Activated naive CD8-positive, alpha-beta T cell treated with anti-CD3 and anti-CD28 coated beads for 36 hours (primary cell): ENCODE results near the gene RASL11A. TPM values are rescaled to one million over a fixed set of nuclear protein-coding genes. Genes with fewer than 3 reads are reported as not detected.
A peak's percentile ranks its signal among the peaks of the same experiment; 100 is the strongest.
"Not testable (repeated sequence)": the region's sequence is repeated elsewhere in the genome, so short reads cannot be mapped to it uniquely, and the experiment has no call there.

Experiments used
- DNase-seq: peaks from one replicate; pipeline ENCODE4 v3.0.0; 2021
- H3K27ac Mint-ChIP-seq: one replicate; pipeline ENCODE4 v1.8.0; 2022; ENCODE audit warnings: mild to moderate bottlenecking, moderate library complexity, mixed read lengths
- H3K27me3 Mint-ChIP-seq: one replicate; pipeline ENCODE4 v1.8.0; 2022; ENCODE audit warnings: mild to moderate bottlenecking, mixed read lengths
- H3K36me3 Mint-ChIP-seq: one replicate; pipeline ENCODE4 v1.8.0; 2021; ENCODE audit warnings: mild to moderate bottlenecking, mixed read lengths
- H3K4me1 Mint-ChIP-seq: one replicate; pipeline ENCODE4 v1.8.0; 2021; ENCODE audit warnings: mixed read lengths
- H3K4me3 Mint-ChIP-seq: one replicate; pipeline ENCODE4 v1.8.0; 2022; ENCODE audit warnings: mild to moderate bottlenecking, moderate library complexity, mixed read lengths
- H3K9me3 Mint-ChIP-seq: one replicate; pipeline ENCODE4 v1.8.0; 2022; ENCODE audit warnings: mixed read lengths
- total RNA-seq, 2 experiments: library from RNA; stranded (reverse); gene quantifications; one replicate each; pipeline ENCODE4 v1.2.3, GENCODE V29; 2021

RASL11A gene
- total RNA-seq, 2 experiments from 2014 or later: 2.0 to 3.0 TPM

GRCh38 chr13:27280841-27281240, 10.2 kb downstream of the RASL11A start:
- H3K4me1 Mint-ChIP-seq: no peaks in the 10 kb centered on the region
- no peak overlapping the region for H3K4me3 Mint-ChIP-seq
- no peaks in the 10 kb centered on the region for H3K36me3 Mint-ChIP-seq
- no peaks in the 10 kb centered on the region for H3K9me3 Mint-ChIP-seq
- no peaks in the 10 kb centered on the region for H3K27me3 Mint-ChIP-seq
- DNase-seq: no peak
- no peak overlapping the region for H3K27ac Mint-ChIP-seq

- no peaks in the 10 kb centered on the region for H3K36me3 Mint-ChIP-seq
- DNase-seq: no peak
- H3K27me3 Mint-ChIP-seq: no peaks in the 10 kb centered on the region
- H3K9me3 Mint-ChIP-seq: no peaks in the 10 kb centered on the region
- no peak overlapping the region for H3K27ac Mint-ChIP-seq
- H3K4me1 Mint-ChIP-seq: no peaks in the 10 kb centered on the region
- no peak overlapping the region for H3K4me3 Mint-ChIP-seq
Measured at GRCh38 chr13:27281420-27281819, 10.8 kb downstream of the RASL11A start.

DNA sequence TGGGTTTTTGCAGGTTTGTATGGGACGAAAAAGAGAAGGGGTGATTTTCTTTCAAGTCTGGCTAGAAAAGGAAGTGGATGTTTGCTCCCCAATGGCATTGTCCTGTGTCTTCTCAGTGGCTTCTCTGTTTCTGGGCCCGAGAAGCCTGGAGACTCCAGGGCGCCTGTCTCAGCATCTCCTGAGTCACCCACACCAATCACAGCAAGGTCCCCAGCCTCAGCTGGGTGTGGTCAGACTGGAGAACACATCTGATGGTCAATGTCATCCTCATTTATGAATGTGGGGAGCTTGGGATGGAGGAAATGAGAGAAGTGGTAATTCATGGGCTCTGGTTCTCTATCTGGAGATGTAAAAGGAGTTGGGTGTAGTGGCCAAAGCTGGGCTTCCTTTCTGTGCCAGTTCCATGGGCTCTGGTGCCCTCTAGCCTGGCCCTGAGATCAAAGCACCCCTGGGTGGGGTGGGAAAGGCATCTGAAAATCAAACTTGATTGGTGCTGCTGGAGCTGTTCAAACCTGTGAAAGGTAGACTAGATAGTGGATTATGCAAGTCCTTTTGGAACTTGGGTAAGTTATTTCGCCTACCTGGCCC, 13.4 kb downstream of the RASL11A start:
- no peak overlapping the region for H3K27ac Mint-ChIP-seq

GRCh38 chr13:27288392-27288791, 17.8 kb downstream of the RASL11A start:
- no peaks in the 10 kb centered on the region for H3K9me3 Mint-ChIP-seq
- peaks cover 8% of the 10 kb centered on the region for H3K4me1 Mint-ChIP-seq
- DNase-seq: no peak
- H3K27me3 Mint-ChIP-seq: peaks cover 3% of the 10 kb centered on the region
- H3K4me3 Mint-ChIP-seq: no peak overlapping the region
- no peak overlapping the region for H3K27ac Mint-ChIP-seq
- H3K36me3 Mint-ChIP-seq: no peaks in the 10 kb centered on the region

More for the DNA sequence above, 13.4 kb downstream of the RASL11A start:
- H3K27me3 Mint-ChIP-seq: peaks cover 3% of the 10 kb centered on the region
- H3K4me1 Mint-ChIP-seq: no peaks in the 10 kb centered on the region
- no peaks in the 10 kb centered on the region for H3K36me3 Mint-ChIP-seq
- no peak for DNase-seq
- H3K9me3 Mint-ChIP-seq: no peaks in the 10 kb centered on the region
- H3K4me3 Mint-ChIP-seq: no peak overlapping the region

DNA sequence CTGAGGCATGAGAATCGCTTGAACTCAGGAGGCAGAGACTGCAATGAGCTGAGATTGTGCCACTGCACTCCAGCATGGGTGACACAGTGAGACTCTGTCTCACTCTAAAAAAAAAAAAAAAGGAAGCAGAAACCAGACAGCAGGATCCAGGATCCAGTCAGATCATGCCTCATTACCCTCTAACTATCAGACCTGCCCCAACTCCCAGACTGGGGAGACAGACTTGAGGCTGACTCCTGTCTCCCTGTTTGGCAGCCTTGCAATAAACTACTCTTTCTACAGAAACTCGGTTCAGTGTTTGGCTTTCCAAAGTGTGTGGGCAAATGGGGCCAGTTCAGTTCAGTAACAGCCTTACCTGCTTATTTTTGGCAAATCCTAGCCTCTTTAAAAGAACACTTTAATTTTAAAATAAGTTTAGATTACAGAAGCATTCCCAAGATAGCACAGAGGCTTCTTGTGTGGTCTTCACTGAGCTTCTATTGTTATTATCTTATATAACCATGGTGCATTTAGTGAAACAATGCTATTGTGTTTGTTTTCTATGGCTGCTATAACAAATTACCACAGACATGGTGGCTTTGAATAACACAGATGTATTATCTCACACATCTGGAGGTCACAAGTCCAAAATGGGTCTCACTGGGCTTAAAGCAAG, 18.5 kb downstream of the RASL11A start:
- peaks cover 3% of the 10 kb centered on the region for H3K27me3 Mint-ChIP-seq
- no peak overlapping the region for H3K4me3 Mint-ChIP-seq
- H3K36me3 Mint-ChIP-seq: no peaks in the 10 kb centered on the region
- H3K27ac Mint-ChIP-seq: no peak overlapping the region
- peaks cover 15% of the 10 kb centered on the region for H3K4me1 Mint-ChIP-seq
- no peaks in the 10 kb centered on the region for H3K9me3 Mint-ChIP-seq
- no peak for DNase-seq

GRCh38 chr13:27290715-27291114, 20.1 kb downstream of the RASL11A start:
- no peak for DNase-seq
- Mint-ChIP-seq H3K36me3 (no peaks in the 10 kb centered on the region), H3K9me3 (no peaks in the 10 kb centered on the region), H3K4me1 (peaks cover 23% of the 10 kb centered on the region), H3K4me3 (no peak overlapping the region), H3K27me3 (peaks cover 3% of the 10 kb centered on the region), H3K27ac (no peak overlapping the region)

- not testable (repeated sequence) for H3K27ac Mint-ChIP-seq, H3K36me3 Mint-ChIP-seq, H3K27me3 Mint-ChIP-seq, H3K4me3 Mint-ChIP-seq, H3K9me3 Mint-ChIP-seq, DNase-seq
- peaks cover 23% of the 10 kb centered on the region for H3K4me1 Mint-ChIP-seq
Measured at GRCh38 chr13:27291967-27292366, 21.3 kb downstream of the RASL11A start.

GRCh38 chr13:27293076-27293691, 22.6 kb downstream of the RASL11A start:
- H3K27me3 Mint-ChIP-seq: no peaks in the 10 kb centered on the region
- H3K4me1 Mint-ChIP-seq: peaks cover 23% of the 10 kb centered on the region
- H3K4me3 Mint-ChIP-seq: no peak overlapping the region
- DNase-seq: no peak
- peak overlapping the region; percentile 21 for H3K27ac Mint-ChIP-seq
- no peaks in the 10 kb centered on the region for H3K36me3 Mint-ChIP-seq
- H3K9me3 Mint-ChIP-seq: no peaks in the 10 kb centered on the region

GRCh38 chr13:27293873-27294515, 23.4 kb downstream of the RASL11A start:
- H3K36me3 Mint-ChIP-seq: no peaks in the 10 kb centered on the region

DNA sequence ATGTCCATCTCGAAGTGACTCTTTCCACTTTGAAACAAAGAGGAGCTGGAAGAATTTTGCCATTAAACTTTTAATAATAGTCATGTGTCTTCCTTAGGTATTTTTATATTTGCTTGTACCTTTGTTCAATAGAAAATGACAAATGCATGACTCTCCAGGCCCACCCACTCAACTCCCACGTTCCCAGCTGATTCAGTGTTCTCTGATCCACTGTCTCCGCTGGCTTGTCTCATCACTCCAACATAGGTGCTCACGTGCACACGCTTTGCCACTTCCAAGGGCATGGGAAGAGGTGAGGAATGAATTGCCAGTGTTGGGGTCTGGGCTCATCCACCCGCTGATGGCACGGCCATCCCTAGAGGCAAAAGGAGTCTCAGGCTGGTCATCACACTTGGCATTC, 24.5 kb downstream of the RASL11A start:
- Mint-ChIP-seq H3K4me1 (peaks cover 23% of the 10 kb centered on the region), H3K36me3 (no peaks in the 10 kb centered on the region), H3K27me3 (no peaks in the 10 kb centered on the region), H3K9me3 (no peaks in the 10 kb centered on the region), H3K4me3 (no peak overlapping the region), H3K27ac (no peak overlapping the region)
- no peak for DNase-seq

More at GRCh38 chr13:27293873-27294515, 23.4 kb downstream of the RASL11A start:
- peak overlapping the region; percentile 21 for H3K27ac Mint-ChIP-seq
- no peaks in the 10 kb centered on the region for H3K27me3 Mint-ChIP-seq
- DNase-seq: no peak
- no peaks in the 10 kb centered on the region for H3K9me3 Mint-ChIP-seq
- peaks cover 23% of the 10 kb centered on the region for H3K4me1 Mint-ChIP-seq
- no peak overlapping the region for H3K4me3 Mint-ChIP-seq

DNA sequence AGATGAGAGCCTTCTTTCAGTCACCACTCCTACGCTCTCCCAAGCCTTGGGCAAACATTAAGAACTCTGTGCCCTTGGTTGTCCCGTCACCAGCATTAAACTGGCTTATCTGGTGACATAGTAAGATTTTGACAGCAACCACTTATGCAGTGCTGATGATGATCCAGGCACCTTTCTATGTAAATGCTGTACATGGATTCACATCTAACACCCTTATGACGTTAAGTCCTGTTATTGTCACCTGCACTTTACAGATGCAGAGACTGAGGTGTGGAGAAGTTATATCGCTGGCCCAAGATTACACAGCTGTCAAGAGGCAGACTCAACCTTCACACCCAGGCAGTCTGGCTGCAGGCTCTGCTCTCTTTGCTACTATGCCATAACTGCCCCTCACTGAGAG, 25.0 kb downstream of the RASL11A start:
- H3K4me3 Mint-ChIP-seq: no peak overlapping the region
- peaks cover 23% of the 10 kb centered on the region for H3K4me1 Mint-ChIP-seq
- no peak overlapping the region for H3K27ac Mint-ChIP-seq
- H3K36me3 Mint-ChIP-seq: no peaks in the 10 kb centered on the region
- DNase-seq: no peak
- no peaks in the 10 kb centered on the region for H3K27me3 Mint-ChIP-seq
- H3K9me3 Mint-ChIP-seq: no peaks in the 10 kb centered on the region

GRCh38 chr13:27296496-27296895, 25.9 kb downstream of the RASL11A start:
- no peaks in the 10 kb centered on the region for H3K27me3 Mint-ChIP-seq
- no peaks in the 10 kb centered on the region for H3K36me3 Mint-ChIP-seq
- peaks cover 23% of the 10 kb centered on the region for H3K4me1 Mint-ChIP-seq
- DNase-seq: no peak
- no peak overlapping the region for H3K4me3 Mint-ChIP-seq
- no peaks in the 10 kb centered on the region for H3K9me3 Mint-ChIP-seq
- no peak overlapping the region for H3K27ac Mint-ChIP-seq

GRCh38 chr13:27298849-27299248, 28.2 kb downstream of the RASL11A start:
- H3K36me3 Mint-ChIP-seq: peaks cover 3% of the 10 kb centered on the region
- H3K9me3 Mint-ChIP-seq: peaks cover 6% of the 10 kb centered on the region
- H3K27me3 Mint-ChIP-seq: no peaks in the 10 kb centered on the region
- peaks cover 27% of the 10 kb centered on the region for H3K4me1 Mint-ChIP-seq
- H3K27ac Mint-ChIP-seq: no peak overlapping the region
- no peak for DNase-seq
- H3K4me3 Mint-ChIP-seq: no peak overlapping the region

DNA sequence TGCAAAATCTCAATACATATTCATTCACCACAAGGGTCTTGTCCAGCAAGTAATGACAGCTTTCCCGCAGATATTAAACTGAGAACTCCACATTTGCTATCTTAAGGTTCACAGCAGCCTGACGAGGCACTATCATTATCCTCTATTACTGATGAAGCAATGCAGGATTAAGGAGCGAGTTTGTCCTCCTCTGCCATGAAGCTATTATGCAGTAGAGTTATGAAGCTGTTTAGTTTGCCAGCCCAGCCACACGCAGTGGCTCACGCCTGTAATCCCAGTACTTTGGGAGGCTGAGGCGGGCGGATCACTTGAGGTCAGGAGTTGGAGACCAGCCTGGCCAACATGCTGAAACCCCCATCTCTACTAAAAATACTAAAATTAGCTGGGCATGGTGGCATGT, 29.8 kb downstream of the RASL11A start:
- H3K27ac Mint-ChIP-seq, H3K4me3 Mint-ChIP-seq, DNase-seq, H3K27me3 Mint-ChIP-seq, H3K36me3 Mint-ChIP-seq, H3K9me3 Mint-ChIP-seq: not testable (repeated sequence)
- H3K4me1 Mint-ChIP-seq: peaks cover 16% of the 10 kb centered on the region

DNA sequence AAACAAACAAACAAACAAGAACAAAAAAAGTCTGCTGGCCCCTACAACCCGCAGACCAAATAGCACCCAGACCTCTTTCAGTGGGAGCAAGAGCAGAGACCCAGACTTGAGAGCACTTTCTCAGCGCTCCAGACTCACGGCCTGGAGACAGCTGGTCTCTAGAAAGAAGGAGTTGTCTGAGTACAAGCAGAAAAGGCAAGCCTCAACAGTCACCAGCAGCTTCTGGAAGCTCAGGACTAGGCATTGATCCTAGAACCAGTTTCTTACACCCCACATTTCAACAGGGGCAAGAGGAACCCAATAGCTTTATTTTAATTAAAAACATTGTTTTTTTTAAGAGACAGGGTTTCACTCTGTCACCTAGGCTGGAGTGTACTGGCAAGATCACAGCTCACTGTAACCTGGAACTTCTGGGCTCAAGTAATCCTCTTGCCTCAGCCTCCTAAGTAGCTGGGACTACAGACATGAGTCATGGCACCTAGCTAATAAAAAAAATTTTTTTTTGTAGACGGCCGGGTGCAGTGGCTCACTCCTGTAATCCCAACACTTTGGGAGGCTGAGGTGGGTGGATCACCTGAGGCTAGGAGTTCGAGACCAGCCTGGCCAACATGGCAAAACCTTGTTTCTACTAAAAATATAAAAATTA, 30.4 kb downstream of the RASL11A start:
- peaks cover 16% of the 10 kb centered on the region for H3K4me1 Mint-ChIP-seq
- peaks cover 6% of the 10 kb centered on the region for H3K9me3 Mint-ChIP-seq
- H3K4me3 Mint-ChIP-seq: no peak overlapping the region
- H3K36me3 Mint-ChIP-seq: peaks cover 3% of the 10 kb centered on the region
- H3K27ac Mint-ChIP-seq: no peak overlapping the region
- no peak for DNase-seq
- H3K27me3 Mint-ChIP-seq: no peaks in the 10 kb centered on the region
